Uterus (tissue), 2 donors: ENCODE data around the gene CFAP53.
A peak's percentile ranks its signal among the peaks of the same experiment; 100 is the strongest.

Experiments
- POLR2A ChIP-seq, 2 donors: fragments of 450-650 bp; IDR thresholded peaks; one replicate each; pipeline ENCODE4 v1.6.1; 2016; ENCODE audit warnings: antibody characterized with exemption in 2 of 2, mild to moderate bottlenecking in 1 of 2, moderate library complexity in 1 of 2
- TF ChIP-seq, protein P1 (sequence below), 4 experiments: fragments of 200-600 bp in 2 of 4; fragments of 450-650 bp in 2 of 4; sonication (generic) in 2 of 4; IDR thresholded peaks; one replicate each; pipeline ENCODE4 v1.5.1; 2016 to 2019; ENCODE audit warnings: antibody characterized with exemption in 4 of 4, mild to moderate bottlenecking in 2 of 4, moderate library complexity in 1 of 4

DNA sequence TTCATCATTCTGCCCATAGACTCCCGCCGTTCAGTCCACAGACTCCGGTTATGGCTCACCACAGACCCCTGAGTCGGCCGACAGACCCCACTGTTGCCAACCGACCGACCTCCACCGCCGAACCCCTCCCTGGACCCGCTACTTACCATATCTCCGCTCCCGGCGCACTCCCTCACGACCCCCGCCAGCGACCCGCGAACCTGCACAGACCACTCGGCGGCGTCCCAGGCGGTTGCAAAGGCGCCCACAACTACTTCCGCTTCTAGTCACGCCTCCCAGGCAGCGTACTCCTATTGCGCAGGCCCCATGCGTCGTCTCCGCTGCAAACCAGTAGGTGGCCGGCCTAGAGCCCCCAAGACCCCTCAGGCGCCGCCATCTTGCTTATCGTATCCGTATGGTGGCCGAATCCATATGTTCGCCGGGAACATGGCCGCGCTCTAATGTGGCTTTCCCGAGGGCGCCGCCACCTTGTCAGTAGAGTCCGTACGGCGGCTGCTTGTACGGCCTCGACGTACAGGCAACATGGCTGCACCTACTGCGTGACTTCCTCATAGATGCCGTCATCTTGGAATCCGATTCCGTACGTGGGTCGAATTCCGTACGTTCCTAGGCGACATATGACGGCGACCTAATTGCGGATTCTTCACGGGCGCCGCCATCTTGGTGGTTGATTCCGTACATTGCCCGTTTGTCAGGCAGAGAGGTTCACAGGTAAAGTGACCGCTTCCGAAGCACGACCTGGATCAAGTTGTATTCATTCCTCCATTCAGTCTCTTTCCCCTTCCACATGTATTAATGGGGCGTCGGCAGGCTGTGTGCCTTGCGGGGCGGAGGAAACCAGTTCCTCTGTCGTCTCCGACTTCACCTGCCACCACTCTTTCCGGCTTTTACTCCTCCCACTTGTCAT lies 21.4 kb upstream of the CFAP53 start, which contains the start of gene CXXC1:
- TF ChIP-seq, protein P1, sequence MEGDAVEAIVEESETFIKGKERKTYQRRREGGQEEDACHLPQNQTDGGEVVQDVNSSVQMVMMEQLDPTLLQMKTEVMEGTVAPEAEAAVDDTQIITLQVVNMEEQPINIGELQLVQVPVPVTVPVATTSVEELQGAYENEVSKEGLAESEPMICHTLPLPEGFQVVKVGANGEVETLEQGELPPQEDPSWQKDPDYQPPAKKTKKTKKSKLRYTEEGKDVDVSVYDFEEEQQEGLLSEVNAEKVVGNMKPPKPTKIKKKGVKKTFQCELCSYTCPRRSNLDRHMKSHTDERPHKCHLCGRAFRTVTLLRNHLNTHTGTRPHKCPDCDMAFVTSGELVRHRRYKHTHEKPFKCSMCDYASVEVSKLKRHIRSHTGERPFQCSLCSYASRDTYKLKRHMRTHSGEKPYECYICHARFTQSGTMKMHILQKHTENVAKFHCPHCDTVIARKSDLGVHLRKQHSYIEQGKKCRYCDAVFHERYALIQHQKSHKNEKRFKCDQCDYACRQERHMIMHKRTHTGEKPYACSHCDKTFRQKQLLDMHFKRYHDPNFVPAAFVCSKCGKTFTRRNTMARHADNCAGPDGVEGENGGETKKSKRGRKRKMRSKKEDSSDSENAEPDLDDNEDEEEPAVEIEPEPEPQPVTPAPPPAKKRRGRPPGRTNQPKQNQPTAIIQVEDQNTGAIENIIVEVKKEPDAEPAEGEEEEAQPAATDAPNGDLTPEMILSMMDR (IDR thresholded peaks at IDR 0.05): peak in 3 of 4 experiments; percentile 41 to 86 (median 47)
- TF ChIP-seq POLR2A (IDR thresholded peaks at IDR 0.05): peak in 1 of 2 donors; percentile 37
